K562 (cell line): ENCODE measurements around the gene EEPD1.

Source experiments
- ARID2 ChIP-seq: fragments of 450-650 bp; IDR thresholded peaks from 2 replicates; pipeline ENCODE4 v1.6.1; 2017; ENCODE audit warnings: antibody characterized with exemption, mild to moderate bottlenecking
- EP300 ChIP-seq: IDR thresholded peaks from 2 replicates; pipeline ENCODE4 v1.6.1; 2012; ENCODE audit warnings: low read length, improper control_type of control experiment
- HLTF ChIP-seq: fragments of 450-650 bp; IDR thresholded peaks from 2 replicates; pipeline ENCODE4 v1.6.1; 2016
- MYNN ChIP-seq, 2 experiments: sonication (generic); formaldehyde crosslinking in 1 of 2; IDR thresholded peaks; 2 replicates each; pipeline versions ENCODE4 v1.5.0 to v1.6.1; 2016 to 2020; ENCODE audit warnings: antibody characterized with exemption in 1 of 2, missing genetic modification reagents in 1 of 2
- NBN ChIP-seq: fragments of 450-650 bp; IDR thresholded peaks from 2 replicates; pipeline ENCODE4 v1.6.1; 2016; ENCODE audit warnings: low read depth, mild to moderate bottlenecking
- PCBP1 ChIP-seq: fragments of 200-400 bp; formaldehyde crosslinking; IDR thresholded peaks from 2 replicates; pipeline ENCODE4 v1.6.1; 2018; ENCODE audit warnings: mild to moderate bottlenecking, low read depth, low read length; ENCODE audit not compliant: poor library complexity, severe bottlenecking
- SRSF9 ChIP-seq: fragments of 200-400 bp; formaldehyde crosslinking; IDR thresholded peaks from 2 replicates; pipeline ENCODE4 v1.6.1; 2017; ENCODE audit warnings: low read depth, low read length, borderline replicate concordance
- TEAD4 ChIP-seq, 2 experiments: sonication (generic) in 1 of 2; formaldehyde crosslinking in 1 of 2; IDR thresholded peaks; 2 replicates each; pipeline versions ENCODE4 v1.6.1 to v1.8.0; 2012 to 2022; ENCODE audit warnings: borderline replicate concordance in 1 of 2, inconsistent platforms in 1 of 2, low read length in 1 of 2, mild to moderate bottlenecking in 1 of 2, missing genetic modification reagents in 1 of 2
- YY1 ChIP-seq, 3 experiments: IDR thresholded peaks; 2 replicates each; pipeline ENCODE4 v1.6.1; 2011; ENCODE audit warnings: low read length in 2 of 3, mild to moderate bottlenecking in 2 of 3, moderate library complexity in 2 of 3, borderline replicate concordance in 1 of 3, control low read depth in 1 of 3, low read depth in 1 of 3; ENCODE audit not compliant: insufficient read depth in 3 of 3, insufficient replicate concordance in 2 of 3, control insufficient read depth in 1 of 3, insufficient read length in 1 of 3; ENCODE audit errors: extremely low read depth in 1 of 3
- TF ChIP-seq, protein P1 (sequence below): fragments of 250-450 bp; sonication (Bioruptor Pico); IDR thresholded peaks from 2 replicates; pipeline ENCODE4 v1.5.1; 2021; ENCODE audit warnings: mild to moderate bottlenecking
- TF ChIP-seq, protein P2 (sequence below), 3 experiments: IDR thresholded peaks in 2 of 3; conservative IDR thresholded peaks in 1 of 3; 2 replicates each; pipeline ENCODE4 v1.5.1; 2011 to 2012; ENCODE audit warnings: low read length in 3 of 3, mild to moderate bottlenecking in 3 of 3, control low read depth in 2 of 3, improper control_type of control experiment in 1 of 3, inconsistent platforms in 1 of 3, low read depth in 1 of 3, mixed read lengths in 1 of 3, moderate library complexity in 1 of 3; ENCODE audit not compliant: insufficient read depth in 2 of 3

DNA sequence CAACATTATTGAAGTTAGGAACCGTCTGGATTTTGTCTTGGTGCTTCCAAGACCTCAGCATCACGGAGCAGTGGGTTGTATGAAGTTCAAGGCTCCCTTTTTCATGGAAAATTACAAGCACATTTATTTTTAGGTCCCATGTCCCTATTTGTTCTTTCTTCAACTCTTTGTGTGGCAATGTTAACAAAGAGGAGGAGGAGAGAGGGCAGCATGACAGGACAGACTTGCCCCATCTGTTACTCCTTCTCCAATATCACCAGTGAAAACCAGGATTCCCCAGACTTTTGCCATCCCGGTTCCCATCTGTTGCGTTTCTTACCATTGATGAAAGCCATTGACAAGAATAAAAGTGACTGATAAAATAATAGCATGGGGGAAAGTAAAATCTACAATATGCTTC lies 28.6 kb downstream of the EEPD1 start:
- TF ChIP-seq PCBP1 (no peak), NBN (no peak), SRSF9 (no peak), HLTF (no peak), YY1 (IDR thresholded peaks at IDR 0.05; ENCODE audit: borderline replicate concordance in 1 of 3, control insufficient read depth in 1 of 3, extremely low read depth in 1 of 3, insufficient read depth in 3 of 3, insufficient read length in 1 of 3, insufficient replicate concordance in 2 of 3, low read depth in 1 of 3, low read length in 2 of 3) (no peak), EP300 (no peak), TEAD4 (IDR thresholded peaks at IDR 0.05; ENCODE audit: low read length) (no peak), TEAD4 (CRISPR knock-in tag; IDR thresholded peaks at IDR 0.05; ENCODE audit: borderline replicate concordance) (no peak), ARID2 (no peak), MYNN (IDR thresholded peaks at IDR 0.05) (no peak), MYNN (CRISPR knock-in tag; IDR thresholded peaks at IDR 0.05) (no peak)
- TF ChIP-seq, protein P1, sequence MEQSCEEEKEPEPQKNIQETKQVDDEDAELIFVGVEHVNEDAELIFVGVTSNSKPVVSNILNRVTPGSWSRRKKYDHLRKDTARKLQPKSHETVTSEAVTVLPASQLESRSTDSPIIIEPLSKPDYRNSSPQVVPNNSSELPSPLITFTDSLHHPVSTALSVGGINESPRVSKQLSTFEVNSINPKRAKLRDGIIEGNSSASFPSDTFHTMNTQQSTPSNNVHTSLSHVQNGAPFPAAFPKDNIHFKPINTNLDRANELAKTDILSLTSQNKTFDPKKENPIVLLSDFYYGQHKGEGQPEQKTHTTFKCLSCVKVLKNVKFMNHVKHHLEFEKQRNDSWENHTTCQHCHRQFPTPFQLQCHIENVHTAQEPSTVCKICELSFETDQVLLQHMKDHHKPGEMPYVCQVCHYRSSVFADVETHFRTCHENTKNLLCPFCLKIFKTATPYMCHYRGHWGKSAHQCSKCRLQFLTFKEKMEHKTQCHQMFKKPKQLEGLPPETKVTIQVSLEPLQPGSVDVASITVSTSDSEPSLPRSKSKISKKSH (CRISPR knock-in tag) = no peak
- TF ChIP-seq, protein P2, sequence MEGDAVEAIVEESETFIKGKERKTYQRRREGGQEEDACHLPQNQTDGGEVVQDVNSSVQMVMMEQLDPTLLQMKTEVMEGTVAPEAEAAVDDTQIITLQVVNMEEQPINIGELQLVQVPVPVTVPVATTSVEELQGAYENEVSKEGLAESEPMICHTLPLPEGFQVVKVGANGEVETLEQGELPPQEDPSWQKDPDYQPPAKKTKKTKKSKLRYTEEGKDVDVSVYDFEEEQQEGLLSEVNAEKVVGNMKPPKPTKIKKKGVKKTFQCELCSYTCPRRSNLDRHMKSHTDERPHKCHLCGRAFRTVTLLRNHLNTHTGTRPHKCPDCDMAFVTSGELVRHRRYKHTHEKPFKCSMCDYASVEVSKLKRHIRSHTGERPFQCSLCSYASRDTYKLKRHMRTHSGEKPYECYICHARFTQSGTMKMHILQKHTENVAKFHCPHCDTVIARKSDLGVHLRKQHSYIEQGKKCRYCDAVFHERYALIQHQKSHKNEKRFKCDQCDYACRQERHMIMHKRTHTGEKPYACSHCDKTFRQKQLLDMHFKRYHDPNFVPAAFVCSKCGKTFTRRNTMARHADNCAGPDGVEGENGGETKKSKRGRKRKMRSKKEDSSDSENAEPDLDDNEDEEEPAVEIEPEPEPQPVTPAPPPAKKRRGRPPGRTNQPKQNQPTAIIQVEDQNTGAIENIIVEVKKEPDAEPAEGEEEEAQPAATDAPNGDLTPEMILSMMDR (IDR thresholded peaks at IDR 0.05 in 2 of 3, conservative IDR thresholded peaks at IDR 0.05 in 1 of 3; ENCODE audit: insufficient read depth in 2 of 3, low read depth in 1 of 3, low read length in 3 of 3) = no peak
